CD4-positive, alpha-beta T cell treated with Interleukin-12 subunit alpha and Interleukin-12 subunit beta, for 1 hour (primary cell): ENCODE measurements around the gene CYP26A1.

Experiments
- DNase-seq: peaks from one replicate; pipeline ENCODE4 v3.0.0-alpha.2; 2020

The CYP26A1 gene

GRCh38 chr10:93064874-93065660 lies 8.6 kb upstream of the CYP26A1 start:
- DNase-seq: no peak

GRCh38 chr10:93065675-93066543 lies 7.8 kb upstream of the CYP26A1 start:
- DNase-seq: no peak

- DNase-seq: no peak
These were observed 7.2 kb upstream of the CYP26A1 start for GRCh38 chr10:93066544-93066913.

- no peak for DNase-seq
These were observed 6.0 kb upstream of the CYP26A1 start for GRCh38 chr10:93067443-93068365.

GRCh38 chr10:93068411-93069244 lies 5.1 kb upstream of the CYP26A1 start:
- DNase-seq: no peak

GRCh38 chr10:93069245-93069561 lies 4.5 kb upstream of the CYP26A1 start:
- no peak for DNase-seq

GRCh38 chr10:93070378-93071176 lies 3.1 kb upstream of the CYP26A1 start:
- DNase-seq: no peak

GRCh38 chr10:93071177-93071472 lies 2.6 kb upstream of the CYP26A1 start:
- no peak for DNase-seq

GRCh38 chr10:93071674-93072224 lies 1.9 kb upstream of the CYP26A1 start:
- DNase-seq: no peak

GRCh38 chr10:93072225-93072712 lies 1.4 kb upstream of the CYP26A1 start:
- no peak for DNase-seq

- no peak for DNase-seq
These were observed 767 bp upstream of the CYP26A1 start for GRCh38 chr10:93072713-93073538.

- DNase-seq: no peak
These were observed 479 bp downstream of the CYP26A1 start for GRCh38 chr10:93074147-93074596.

GRCh38 chr10:93074597-93075368 lies 1.1 kb downstream of the CYP26A1 start:
- DNase-seq: no peak

GRCh38 chr10:93075369-93076221 lies 1.9 kb downstream of the CYP26A1 start:
- DNase-seq: no peak

GRCh38 chr10:93076871-93077270 lies 3.2 kb downstream of the CYP26A1 start:
- no peak for DNase-seq

GRCh38 chr10:93077860-93078337 lies 4.2 kb downstream of the CYP26A1 start:
- DNase-seq: no peak

GRCh38 chr10:93079663-93080349 lies 6.1 kb downstream of the CYP26A1 start:
- no peak for DNase-seq
